GM20000 (cell line): ENCODE results near the gene RBBP6.
"Not testable (repeated sequence)": the region's sequence is repeated elsewhere in the genome, so short reads cannot be mapped to it uniquely, and the experiment has no call there.

Experiments used
- DNase-seq: peaks from one replicate; pipeline ENCODE4 v3.0.0; 2012; ENCODE audit warnings: low spot score
- TF ChIP-seq, protein P1 (sequence below): IDR thresholded peaks from 2 replicates; pipeline ENCODE4 v1.5.1; 2012; ENCODE audit warnings: mild to moderate bottlenecking, control low read depth; ENCODE audit errors: extremely low read depth, missing control alignments

Gene RBBP6

DNA sequence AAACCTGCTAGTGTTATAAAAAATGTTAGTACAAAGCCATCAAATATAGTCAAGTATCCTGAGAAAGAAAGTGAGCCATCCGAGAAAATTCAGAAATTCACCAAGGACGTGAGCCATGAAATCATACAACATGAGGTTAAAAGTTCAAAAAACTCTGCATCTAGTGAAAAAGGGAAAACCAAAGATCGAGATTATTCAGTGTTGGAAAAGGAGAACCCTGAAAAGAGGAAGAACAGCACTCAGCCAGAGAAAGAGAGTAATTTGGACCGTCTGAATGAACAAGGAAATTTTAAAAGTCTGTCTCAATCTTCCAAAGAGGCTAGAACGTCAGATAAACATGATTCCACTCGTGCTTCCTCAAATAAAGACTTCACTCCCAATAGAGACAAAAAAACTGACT lies 31.7 kb downstream of the RBBP6 start:
- TF ChIP-seq, protein P1, sequence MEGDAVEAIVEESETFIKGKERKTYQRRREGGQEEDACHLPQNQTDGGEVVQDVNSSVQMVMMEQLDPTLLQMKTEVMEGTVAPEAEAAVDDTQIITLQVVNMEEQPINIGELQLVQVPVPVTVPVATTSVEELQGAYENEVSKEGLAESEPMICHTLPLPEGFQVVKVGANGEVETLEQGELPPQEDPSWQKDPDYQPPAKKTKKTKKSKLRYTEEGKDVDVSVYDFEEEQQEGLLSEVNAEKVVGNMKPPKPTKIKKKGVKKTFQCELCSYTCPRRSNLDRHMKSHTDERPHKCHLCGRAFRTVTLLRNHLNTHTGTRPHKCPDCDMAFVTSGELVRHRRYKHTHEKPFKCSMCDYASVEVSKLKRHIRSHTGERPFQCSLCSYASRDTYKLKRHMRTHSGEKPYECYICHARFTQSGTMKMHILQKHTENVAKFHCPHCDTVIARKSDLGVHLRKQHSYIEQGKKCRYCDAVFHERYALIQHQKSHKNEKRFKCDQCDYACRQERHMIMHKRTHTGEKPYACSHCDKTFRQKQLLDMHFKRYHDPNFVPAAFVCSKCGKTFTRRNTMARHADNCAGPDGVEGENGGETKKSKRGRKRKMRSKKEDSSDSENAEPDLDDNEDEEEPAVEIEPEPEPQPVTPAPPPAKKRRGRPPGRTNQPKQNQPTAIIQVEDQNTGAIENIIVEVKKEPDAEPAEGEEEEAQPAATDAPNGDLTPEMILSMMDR, result no peak
- no peak for DNase-seq

GRCh38 chr16:24572069-24572468 lies 32.7 kb downstream of the RBBP6 start:
- TF ChIP-seq, protein P1, result no peak
- DNase-seq, result no peak

DNA sequence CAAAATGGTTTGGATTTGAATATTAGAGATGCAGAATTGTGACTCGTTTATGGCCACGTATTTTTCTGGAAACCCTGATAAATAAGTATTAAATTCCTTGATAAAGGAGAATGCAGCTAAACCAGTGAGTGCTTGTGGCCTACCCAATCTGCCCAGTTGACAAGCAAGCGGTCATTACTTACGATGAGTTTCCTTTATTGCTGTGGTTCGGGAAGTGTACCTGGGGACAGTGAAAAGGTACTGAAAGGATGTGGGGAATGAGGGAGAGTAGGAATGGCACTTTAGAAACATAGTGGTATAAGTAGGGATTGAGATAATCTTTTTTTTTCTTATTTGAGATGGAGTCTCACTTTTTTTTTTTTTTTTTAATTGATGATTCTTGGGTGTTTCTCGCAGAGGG lies 33.8 kb downstream of the RBBP6 start:
- DNase-seq, result no peak
- TF ChIP-seq, protein P1, result no peak

GRCh38 chr16:24574515-24575485 lies 35.4 kb downstream of the RBBP6 start:
- not testable (repeated sequence) for DNase-seq

DNA sequence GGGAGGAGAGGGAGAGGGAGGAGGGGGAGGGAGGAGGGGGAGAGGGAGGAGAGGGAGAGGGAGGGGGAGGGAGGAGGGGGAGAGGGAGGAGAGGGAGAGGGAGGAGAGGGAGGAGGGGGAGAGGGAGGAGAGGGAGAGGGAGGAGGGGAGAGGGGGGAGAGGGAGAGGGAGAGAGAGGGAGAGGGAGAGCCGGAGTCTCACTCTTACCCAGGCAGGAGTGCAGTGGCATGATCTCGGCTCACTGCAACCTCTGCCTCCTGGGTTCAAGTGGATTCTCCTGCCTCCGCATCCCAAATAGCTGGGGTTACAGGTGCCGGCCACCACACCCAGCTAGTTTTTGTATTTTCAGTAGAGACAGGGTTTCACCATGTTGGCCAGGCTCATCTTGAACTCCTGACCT lies 36.4 kb downstream of the RBBP6 start:
- DNase-seq, result not testable (repeated sequence)

GRCh38 chr16:24577167-24577566 lies 37.8 kb downstream of the RBBP6 start:
- TF ChIP-seq, protein P1, result no peak
- DNase-seq, result no peak

GRCh38 chr16:24580665-24581064 lies 41.3 kb downstream of the RBBP6 start:
- DNase-seq, result no peak

DNA sequence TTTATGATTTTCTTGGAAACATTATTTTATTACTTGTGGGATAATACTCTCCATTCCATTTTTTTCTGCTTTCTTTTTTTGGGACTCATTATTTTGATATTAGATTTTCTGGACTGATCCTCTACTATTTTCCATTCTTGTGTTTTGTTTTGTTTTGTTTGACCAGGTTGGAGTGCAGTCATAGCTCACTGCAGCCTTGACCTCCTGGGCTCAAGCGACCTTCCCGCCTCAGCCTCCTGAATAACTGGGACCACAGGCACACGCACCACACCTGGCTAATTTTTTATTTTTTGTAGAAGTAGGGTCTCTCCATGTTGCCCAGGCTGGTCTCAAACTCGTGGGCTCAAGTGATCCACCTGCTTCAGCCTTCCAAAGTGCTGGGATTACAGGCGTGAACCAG lies 44.1 kb downstream of the RBBP6 start:
- no peak for DNase-seq
- TF ChIP-seq, protein P1, result no peak

More at GRCh38 chr16:24580665-24581064, 41.3 kb downstream of the RBBP6 start:
- TF ChIP-seq, protein P1, result no peak
